ENCODE measurements around the gene MUCL1.

DNA sequence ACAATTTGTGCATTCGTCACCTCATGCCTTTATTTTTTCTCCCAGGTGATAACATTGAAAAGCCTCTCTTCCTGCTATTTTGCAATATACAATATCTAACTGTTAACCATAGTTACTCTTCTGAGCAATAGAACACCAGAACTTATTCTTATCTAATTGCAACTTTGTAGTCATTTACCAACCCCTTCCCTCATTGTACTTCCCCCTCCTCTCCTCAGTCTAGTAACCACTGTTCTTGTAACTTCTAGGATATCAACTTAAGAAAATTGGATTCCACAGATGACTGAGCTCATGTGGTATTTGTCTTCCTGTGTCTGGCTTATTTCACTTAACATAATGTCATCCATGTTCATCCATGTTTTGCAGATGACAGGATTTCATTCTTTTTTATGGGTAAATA lies 7.6 kb downstream of the MUCL1 start:
- TF ChIP-seq, protein P1, sequence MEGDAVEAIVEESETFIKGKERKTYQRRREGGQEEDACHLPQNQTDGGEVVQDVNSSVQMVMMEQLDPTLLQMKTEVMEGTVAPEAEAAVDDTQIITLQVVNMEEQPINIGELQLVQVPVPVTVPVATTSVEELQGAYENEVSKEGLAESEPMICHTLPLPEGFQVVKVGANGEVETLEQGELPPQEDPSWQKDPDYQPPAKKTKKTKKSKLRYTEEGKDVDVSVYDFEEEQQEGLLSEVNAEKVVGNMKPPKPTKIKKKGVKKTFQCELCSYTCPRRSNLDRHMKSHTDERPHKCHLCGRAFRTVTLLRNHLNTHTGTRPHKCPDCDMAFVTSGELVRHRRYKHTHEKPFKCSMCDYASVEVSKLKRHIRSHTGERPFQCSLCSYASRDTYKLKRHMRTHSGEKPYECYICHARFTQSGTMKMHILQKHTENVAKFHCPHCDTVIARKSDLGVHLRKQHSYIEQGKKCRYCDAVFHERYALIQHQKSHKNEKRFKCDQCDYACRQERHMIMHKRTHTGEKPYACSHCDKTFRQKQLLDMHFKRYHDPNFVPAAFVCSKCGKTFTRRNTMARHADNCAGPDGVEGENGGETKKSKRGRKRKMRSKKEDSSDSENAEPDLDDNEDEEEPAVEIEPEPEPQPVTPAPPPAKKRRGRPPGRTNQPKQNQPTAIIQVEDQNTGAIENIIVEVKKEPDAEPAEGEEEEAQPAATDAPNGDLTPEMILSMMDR (IDR thresholded peaks at IDR 0.05 in 4 of 5, conservative IDR thresholded peaks at IDR 0.05 in 1 of 5) = no peak
- TF ChIP-seq POLR2A (IDR thresholded peaks at IDR 0.05) = no peak

Data from gastrocnemius medialis (tissue), 4 donors.